ENCODE data around the gene NGLY1.

Gene NGLY1

GRCh38 chr3:25812644-25813043 lies 29.4 kb upstream of the NGLY1 start:
- H3K4me3 ChIP-seq (replicated peaks; ENCODE audit: low read depth, low read length), result no peak overlapping the region
- no peak for DNase-seq (ENCODE audit: extremely low read depth, low read depth)
- TF ChIP-seq CTCF (IDR thresholded peaks at IDR 0.05; ENCODE audit: low read depth, low read length, missing control alignments), result no peak

GRCh38 chr3:25804676-25805075 lies 21.4 kb upstream of the NGLY1 start:
- no peak for DNase-seq (ENCODE audit: extremely low read depth, low read depth)
- no peak for TF ChIP-seq CTCF (IDR thresholded peaks at IDR 0.05; ENCODE audit: low read depth, low read length, missing control alignments)
- no peak overlapping the region for H3K4me3 ChIP-seq (replicated peaks; ENCODE audit: low read depth, low read length)

GRCh38 chr3:25803833-25804232 lies 20.6 kb upstream of the NGLY1 start:
- TF ChIP-seq CTCF (IDR thresholded peaks at IDR 0.05; ENCODE audit: low read depth, low read length, missing control alignments), result no peak
- DNase-seq (ENCODE audit: extremely low read depth, low read depth), result no peak
- no peak overlapping the region for H3K4me3 ChIP-seq (replicated peaks; ENCODE audit: low read depth, low read length)

GRCh38 chr3:25801786-25802185 lies 18.5 kb upstream of the NGLY1 start:
- no peak for DNase-seq (ENCODE audit: extremely low read depth, low read depth)
- TF ChIP-seq CTCF (IDR thresholded peaks at IDR 0.05; ENCODE audit: low read depth, low read length, missing control alignments), result no peak
- H3K4me3 ChIP-seq (replicated peaks; ENCODE audit: low read depth, low read length), result no peak overlapping the region

- peak within 1 kb of the TSS; percentile 56 for H3K4me3 ChIP-seq (replicated peaks; ENCODE audit: low read depth, low read length)
- DNase-seq (ENCODE audit: extremely low read depth, low read depth), result peak; percentile 78
- no peak for TF ChIP-seq CTCF (IDR thresholded peaks at IDR 0.05; ENCODE audit: low read depth, low read length, missing control alignments)
Measured at GRCh38 chr3:25789596-25790556, 6.6 kb upstream of the NGLY1 start, which contains the start of gene OXSM. Gene OXSM (plus strand): TSS chr3:25790090. CDS start chr3:25791021, 931 bp downstream.

- peak overlapping the region; percentile 56 for H3K4me3 ChIP-seq (replicated peaks; ENCODE audit: low read depth, low read length)
- no peak for TF ChIP-seq CTCF (IDR thresholded peaks at IDR 0.05; ENCODE audit: low read depth, low read length, missing control alignments)
- DNase-seq (ENCODE audit: extremely low read depth, low read depth), result no peak
Measured at GRCh38 chr3:25789209-25789595, 6.0 kb upstream of the NGLY1 start.
